Colonic mucosa (tissue), 4 donors: ENCODE data around the gene SMS. TPM values are rescaled to one million over a fixed set of nuclear protein-coding genes. Genes with fewer than 3 reads are reported as not detected.
A peak's percentile ranks its signal among the peaks of the same experiment; 100 is the strongest.

Experiments
- DNase-seq: peaks from one replicate; pipeline ENCODE4 v3.0.0-alpha.2; 2020
- H3K27ac ChIP-seq: fragments of 200-600 bp; one replicate; pipeline ENCODE4 v1.8.0; 2021
- H3K27me3 ChIP-seq: fragments of 200-600 bp; one replicate; pipeline ENCODE4 v1.8.0; 2021
- H3K36me3 ChIP-seq: fragments of 200-600 bp; one replicate; pipeline ENCODE4 v1.8.0; 2021
- H3K4me1 ChIP-seq: fragments of 200-600 bp; one replicate; pipeline ENCODE4 v1.8.0; 2021; ENCODE audit warnings: mild to moderate bottlenecking
- H3K4me3 ChIP-seq: fragments of 200-600 bp; one replicate; pipeline ENCODE4 v1.8.0; 2021
- H3K9ac ChIP-seq, 2 donors: one replicate each; pipeline ENCODE4 v1.7.0; 2013; ENCODE audit warnings: control low read depth in 2 of 2, low read depth in 2 of 2, low read length in 2 of 2
- H3K9me3 ChIP-seq: fragments of 200-600 bp; one replicate; pipeline ENCODE4 v1.8.0; 2021
- intact Hi-C: fragments of 100-400 bp; cut with DNase I; formaldehyde crosslinking; loops from one replicate; pipeline ENCODE4 v1.14.1; 2022
- total RNA-seq, 2 donors: library from RNA; stranded (reverse); fragmentation: NEBNext Ultra II Directional in 1 of 2; extraction: Animal tissue kit (Norgen Biotek cat#: 25700) in 1 of 2; gene quantifications; one replicate each; pipeline ENCODE4 v1.2.1, GENCODE V29; 2021
- TF ChIP-seq, protein P1 (sequence below): fragments of 200-600 bp; IDR thresholded peaks from one replicate; pipeline ENCODE4 v1.8.0; 2022; ENCODE audit warnings: antibody characterized with exemption, mild to moderate bottlenecking
- donor health status: healthy.
- donor health status: DM: no; HTN: no; CAD: no.
- donor health status: DM: no; HTN: no; CAD: no.

SMS gene
- total RNA-seq, 2 donors from 2014 or later = 73.7 to 100 TPM

DNA sequence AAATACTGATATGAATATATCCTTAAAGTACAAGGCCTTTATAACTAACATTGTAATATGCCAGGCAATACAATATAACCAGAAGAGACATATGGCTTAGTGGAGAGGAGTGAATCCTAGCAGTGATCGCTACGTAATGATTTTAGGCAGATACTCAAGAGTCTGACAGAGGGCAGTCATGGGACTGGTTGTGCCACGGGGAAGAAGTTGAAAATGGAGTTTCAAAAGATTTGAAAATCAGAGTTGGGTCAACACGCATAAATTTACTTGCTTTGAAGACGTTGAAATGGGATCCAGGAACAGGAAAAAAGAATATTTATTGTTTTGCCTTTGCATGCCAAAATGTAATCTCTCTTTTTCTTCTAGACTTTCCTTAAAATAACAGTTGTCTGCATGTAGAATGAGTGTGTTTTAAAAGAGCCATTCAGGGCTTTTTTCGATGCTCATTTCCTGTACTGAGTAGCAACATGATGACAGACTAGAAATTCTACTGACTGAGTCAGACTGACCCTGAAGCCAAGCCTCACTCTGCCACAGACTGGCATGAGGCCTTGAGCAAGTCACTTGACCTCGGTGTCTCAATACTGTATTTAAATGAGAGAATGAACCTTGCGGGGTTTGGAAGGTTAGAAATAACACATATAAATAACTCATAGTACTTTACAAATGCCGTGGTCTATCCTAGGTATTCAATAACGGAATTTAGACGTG, 8.1 kb upstream of the SMS start:
- intact Hi-C loops = no loop called here
- Histone ChIP-seq H3K27ac (no peak overlapping the region), H3K9ac (no peak overlapping the region), H3K36me3 (no peaks in the 10 kb centered on the region), H3K27me3 (no peaks in the 10 kb centered on the region), H3K9me3 (no peaks in the 10 kb centered on the region), H3K4me3 (no peak overlapping the region), H3K4me1 (no peaks in the 10 kb centered on the region)
- TF ChIP-seq, protein P1, sequence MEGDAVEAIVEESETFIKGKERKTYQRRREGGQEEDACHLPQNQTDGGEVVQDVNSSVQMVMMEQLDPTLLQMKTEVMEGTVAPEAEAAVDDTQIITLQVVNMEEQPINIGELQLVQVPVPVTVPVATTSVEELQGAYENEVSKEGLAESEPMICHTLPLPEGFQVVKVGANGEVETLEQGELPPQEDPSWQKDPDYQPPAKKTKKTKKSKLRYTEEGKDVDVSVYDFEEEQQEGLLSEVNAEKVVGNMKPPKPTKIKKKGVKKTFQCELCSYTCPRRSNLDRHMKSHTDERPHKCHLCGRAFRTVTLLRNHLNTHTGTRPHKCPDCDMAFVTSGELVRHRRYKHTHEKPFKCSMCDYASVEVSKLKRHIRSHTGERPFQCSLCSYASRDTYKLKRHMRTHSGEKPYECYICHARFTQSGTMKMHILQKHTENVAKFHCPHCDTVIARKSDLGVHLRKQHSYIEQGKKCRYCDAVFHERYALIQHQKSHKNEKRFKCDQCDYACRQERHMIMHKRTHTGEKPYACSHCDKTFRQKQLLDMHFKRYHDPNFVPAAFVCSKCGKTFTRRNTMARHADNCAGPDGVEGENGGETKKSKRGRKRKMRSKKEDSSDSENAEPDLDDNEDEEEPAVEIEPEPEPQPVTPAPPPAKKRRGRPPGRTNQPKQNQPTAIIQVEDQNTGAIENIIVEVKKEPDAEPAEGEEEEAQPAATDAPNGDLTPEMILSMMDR = no peak
- no peak for DNase-seq

- TF ChIP-seq, protein P1 = no peak
- DNase-seq = no peak
- Histone ChIP-seq H3K9ac (no peak overlapping the region), H3K9me3 (no peaks in the 10 kb centered on the region), H3K4me3 (no peak overlapping the region), H3K27me3 (no peaks in the 10 kb centered on the region), H3K27ac (no peak overlapping the region), H3K4me1 (no peaks in the 10 kb centered on the region), H3K36me3 (no peaks in the 10 kb centered on the region)
- intact Hi-C loops = no loop called here
Measured at GRCh38 chrX:21933077-21933476, 7.4 kb upstream of the SMS start.

DNA sequence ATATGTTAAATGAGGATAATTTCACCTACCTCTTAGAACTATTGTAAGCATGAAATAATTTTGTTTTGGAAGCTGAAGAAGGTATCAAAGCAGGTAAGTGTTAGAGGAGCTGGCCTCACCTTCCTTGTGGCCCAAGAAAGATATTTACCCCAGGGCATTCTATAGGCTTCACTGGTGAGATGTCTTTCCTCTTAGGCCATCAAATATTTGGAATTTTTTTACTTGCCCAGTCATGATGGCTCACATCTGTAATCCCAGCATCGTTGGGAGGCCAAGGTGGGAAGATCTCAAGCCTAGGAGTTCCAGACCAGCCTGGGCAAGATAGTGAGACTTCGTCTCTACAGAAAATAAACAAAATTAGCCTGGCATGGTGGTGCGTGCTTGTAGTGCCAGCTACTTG, 6.1 kb upstream of the SMS start:
- H3K9ac ChIP-seq = no peak overlapping the region
- no peaks in the 10 kb centered on the region for H3K4me1 ChIP-seq
- no peaks in the 10 kb centered on the region for H3K9me3 ChIP-seq
- no peak for DNase-seq
- TF ChIP-seq, protein P1 = no peak
- no peak overlapping the region for H3K4me3 ChIP-seq
- no peaks in the 10 kb centered on the region for H3K27me3 ChIP-seq
- H3K36me3 ChIP-seq = no peaks in the 10 kb centered on the region
- H3K27ac ChIP-seq = no peak overlapping the region
- intact Hi-C loops = no loop called here

DNA sequence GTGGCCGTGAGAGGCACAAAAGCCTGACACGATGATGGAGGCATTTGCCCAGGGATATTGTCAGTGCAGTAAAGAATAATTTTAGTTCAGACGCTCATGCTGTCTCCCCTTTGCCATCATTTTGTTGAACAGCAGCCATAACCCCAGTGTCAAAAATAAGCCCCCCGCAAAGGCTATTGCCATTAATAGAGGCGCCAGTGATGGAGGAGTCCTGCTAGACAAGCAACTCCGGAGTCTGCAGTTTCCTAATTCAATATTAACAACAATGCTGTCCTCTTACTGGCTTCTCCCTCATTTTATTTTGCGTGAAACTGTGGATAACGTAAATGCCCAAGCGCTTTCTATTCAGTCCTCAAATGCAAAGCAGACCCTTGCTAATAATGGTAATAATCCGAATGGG, 603 bp upstream of the SMS start:
- H3K36me3 ChIP-seq = no peaks in the 10 kb centered on the region
- H3K4me3 ChIP-seq = peak overlapping the region; percentile 31
- peak overlapping the region; percentile 44 for H3K27ac ChIP-seq
- no peaks in the 10 kb centered on the region for H3K27me3 ChIP-seq
- no peaks in the 10 kb centered on the region for H3K9me3 ChIP-seq
- intact Hi-C loops = no loop called here
- no peak for DNase-seq
- TF ChIP-seq, protein P1 = no peak
- no peaks in the 10 kb centered on the region for H3K4me1 ChIP-seq
- peak overlapping the region in 1 of 2 donors; percentile 36 for H3K9ac ChIP-seq

DNA sequence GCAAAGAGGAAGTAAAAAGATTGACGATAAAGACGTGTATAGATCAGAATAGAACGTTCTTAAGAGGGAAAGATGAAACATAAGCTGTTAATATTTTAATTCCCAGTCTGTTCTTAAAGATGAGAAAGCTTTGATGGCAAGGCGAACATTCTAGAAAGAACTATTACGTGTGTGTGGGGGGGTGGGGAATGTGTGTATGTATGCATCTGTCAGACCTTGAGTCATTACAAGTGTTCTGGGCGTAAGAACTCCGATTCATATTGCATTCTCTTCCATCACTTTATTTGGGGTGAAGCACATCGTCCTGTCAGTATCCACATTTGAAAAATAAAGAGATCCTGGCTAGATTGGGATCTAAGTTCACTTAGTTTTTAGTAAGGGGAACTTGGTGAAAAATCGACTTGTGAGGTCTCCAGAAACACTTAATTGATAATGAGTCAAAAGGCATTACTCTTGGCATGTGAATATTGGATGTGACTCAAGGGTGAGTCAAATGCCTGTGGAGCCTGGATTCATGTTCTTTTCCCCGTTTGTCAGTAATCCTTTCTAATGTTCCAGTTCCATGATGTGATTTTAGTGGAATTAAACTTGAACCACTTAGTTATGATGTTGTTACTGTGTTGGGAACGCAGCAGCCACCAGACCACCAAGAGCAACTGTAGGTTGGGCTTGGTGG, 3.1 kb downstream of the SMS start:
- no peak for DNase-seq
- H3K36me3 ChIP-seq = no peaks in the 10 kb centered on the region
- no peaks in the 10 kb centered on the region for H3K27me3 ChIP-seq
- no peak overlapping the region for H3K27ac ChIP-seq
- TF ChIP-seq, protein P1 = no peak
- H3K9me3 ChIP-seq = no peaks in the 10 kb centered on the region
- intact Hi-C loops = no loop called here
- no peak overlapping the region for H3K9ac ChIP-seq
- H3K4me1 ChIP-seq = peaks cover 3% of the 10 kb centered on the region
- no peak overlapping the region for H3K4me3 ChIP-seq
